Measurements from ENCODE around the gene MBNL2.

DNA sequence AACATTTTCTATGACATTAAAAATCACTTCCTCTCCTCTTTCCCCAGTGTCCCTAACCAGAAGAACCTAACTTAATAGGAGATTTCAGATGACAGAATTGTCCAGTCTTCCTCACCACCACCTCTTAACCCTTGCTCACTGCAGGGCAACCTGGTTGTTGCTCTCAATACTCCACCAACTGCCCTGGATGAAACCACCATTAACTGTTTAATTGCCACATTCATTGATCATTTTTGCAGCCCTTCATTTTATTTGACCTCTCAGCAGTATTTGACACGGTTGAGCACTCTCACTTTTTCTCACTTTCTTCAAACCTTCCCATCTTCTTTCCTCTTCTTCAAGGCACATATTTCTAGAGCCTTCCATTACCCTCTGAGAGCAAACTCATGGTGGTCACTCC is 84.0 kb downstream of the MBNL2 start:
- TF ChIP-seq, protein P1, sequence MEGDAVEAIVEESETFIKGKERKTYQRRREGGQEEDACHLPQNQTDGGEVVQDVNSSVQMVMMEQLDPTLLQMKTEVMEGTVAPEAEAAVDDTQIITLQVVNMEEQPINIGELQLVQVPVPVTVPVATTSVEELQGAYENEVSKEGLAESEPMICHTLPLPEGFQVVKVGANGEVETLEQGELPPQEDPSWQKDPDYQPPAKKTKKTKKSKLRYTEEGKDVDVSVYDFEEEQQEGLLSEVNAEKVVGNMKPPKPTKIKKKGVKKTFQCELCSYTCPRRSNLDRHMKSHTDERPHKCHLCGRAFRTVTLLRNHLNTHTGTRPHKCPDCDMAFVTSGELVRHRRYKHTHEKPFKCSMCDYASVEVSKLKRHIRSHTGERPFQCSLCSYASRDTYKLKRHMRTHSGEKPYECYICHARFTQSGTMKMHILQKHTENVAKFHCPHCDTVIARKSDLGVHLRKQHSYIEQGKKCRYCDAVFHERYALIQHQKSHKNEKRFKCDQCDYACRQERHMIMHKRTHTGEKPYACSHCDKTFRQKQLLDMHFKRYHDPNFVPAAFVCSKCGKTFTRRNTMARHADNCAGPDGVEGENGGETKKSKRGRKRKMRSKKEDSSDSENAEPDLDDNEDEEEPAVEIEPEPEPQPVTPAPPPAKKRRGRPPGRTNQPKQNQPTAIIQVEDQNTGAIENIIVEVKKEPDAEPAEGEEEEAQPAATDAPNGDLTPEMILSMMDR (IDR thresholded peaks at IDR 0.05) = no peak
- TF ChIP-seq POLR2A (IDR thresholded peaks at IDR 0.05) = no peak
- no peak for TF ChIP-seq POLR2AphosphoS5 (IDR thresholded peaks at IDR 0.05)

Measured in breast epithelium (tissue), 3 donors.